OCI-LY1 (cell line): ENCODE measurements around the gene MFSD11.

Experiments used
- CTCF ChIP-seq: fragments of 200-600 bp; sonication (generic), shearing (Covaris generic); IDR thresholded peaks from 2 replicates; pipeline ENCODE4 v1.5.1; 2017; ENCODE audit warnings: mild to moderate bottlenecking, antibody characterized with exemption, low read length, moderate library complexity, mixed read lengths
- EZH2 ChIP-seq: fragments of 200-600 bp; sonication (generic), shearing (Covaris generic); IDR thresholded peaks from 2 replicates; pipeline ENCODE4 v1.8.0; 2017; ENCODE audit warnings: borderline replicate concordance, mixed run types, mild to moderate bottlenecking, antibody characterized with exemption, low read length, moderate library complexity, mixed read lengths

GRCh38 chr17:76775021-76775600, 37.2 kb downstream of the MFSD11 start:
- TF ChIP-seq EZH2 (no peak), CTCF (no peak)
